Measurements from ENCODE around the gene PPP1R3A. TPM values are rescaled to one million over a fixed set of nuclear protein-coding genes. Genes with fewer than 3 reads are reported as not detected.

The PPP1R3A gene
- polyA plus RNA-seq, 1 donor from 2014 or later, result 1.6 TPM

DNA sequence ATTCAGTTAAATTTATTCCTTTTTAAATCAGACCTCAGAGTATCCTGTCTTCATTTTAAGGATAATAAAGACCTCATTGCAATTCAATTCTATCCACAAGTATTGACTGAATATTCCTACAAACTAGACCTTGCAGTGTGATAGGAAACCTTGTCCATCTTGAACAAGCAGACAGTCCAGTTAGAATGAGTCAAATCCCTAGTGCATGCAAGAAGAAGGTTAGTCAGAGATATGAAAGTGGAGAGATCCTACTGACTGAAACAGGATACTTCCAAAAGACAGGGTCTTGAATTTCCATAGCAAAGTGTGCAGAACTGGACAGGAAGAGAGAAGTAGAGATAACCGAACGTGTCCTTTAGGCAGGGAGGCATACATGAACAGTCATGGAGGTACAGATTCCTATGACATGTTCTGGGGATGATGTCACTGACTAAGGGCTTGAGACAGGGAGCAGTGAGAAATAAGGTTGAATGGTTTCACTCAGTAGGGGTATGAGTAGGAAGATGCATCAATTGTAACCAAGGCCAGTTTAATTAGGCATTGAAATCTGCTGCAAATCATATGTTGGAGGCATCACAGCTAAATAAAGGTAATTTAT lies 45.2 kb downstream of the PPP1R3A start:
- Histone ChIP-seq H3K9ac (ENCODE audit: low read length) (no peak overlapping the region), H3K4me3 (ENCODE audit: low read length) (no peak overlapping the region), H3K79me2 (replicated peaks; ENCODE audit: insufficient read depth, low read length) (no peaks in the 10 kb centered on the region), H3K4me2 (ENCODE audit: low read length) (no peak overlapping the region), H2AFZ (ENCODE audit: low read depth, low read length) (no peak overlapping the region), H3K27ac (ENCODE audit: low read length) (peak overlapping the region; percentile 12), H3F3A (ENCODE audit: insufficient read depth, low read length, poor library complexity, severe bottlenecking) (peaks cover 4% of the 10 kb centered on the region), H4K20me1 (ENCODE audit: insufficient read depth) (no peaks in the 10 kb centered on the region), H3K36me3 (ENCODE audit: insufficient read depth, low read length) (no peaks in the 10 kb centered on the region), H3K9me2 (ENCODE audit: insufficient read depth, low read length) (no peaks in the 10 kb centered on the region), H3K27me3 (ENCODE audit: insufficient read depth, low read depth, low read length) (no peaks in the 10 kb centered on the region), H3K9me3 (ENCODE audit: low read length) (no peaks in the 10 kb centered on the region)
- no peak for TF ChIP-seq TAF1 (IDR thresholded peaks at IDR 0.05; ENCODE audit: low read depth)
- TF ChIP-seq SMC3 (conservative IDR thresholded peaks at IDR 0.05; ENCODE audit: poor library complexity), result no peak
- TF ChIP-seq, protein P1, sequence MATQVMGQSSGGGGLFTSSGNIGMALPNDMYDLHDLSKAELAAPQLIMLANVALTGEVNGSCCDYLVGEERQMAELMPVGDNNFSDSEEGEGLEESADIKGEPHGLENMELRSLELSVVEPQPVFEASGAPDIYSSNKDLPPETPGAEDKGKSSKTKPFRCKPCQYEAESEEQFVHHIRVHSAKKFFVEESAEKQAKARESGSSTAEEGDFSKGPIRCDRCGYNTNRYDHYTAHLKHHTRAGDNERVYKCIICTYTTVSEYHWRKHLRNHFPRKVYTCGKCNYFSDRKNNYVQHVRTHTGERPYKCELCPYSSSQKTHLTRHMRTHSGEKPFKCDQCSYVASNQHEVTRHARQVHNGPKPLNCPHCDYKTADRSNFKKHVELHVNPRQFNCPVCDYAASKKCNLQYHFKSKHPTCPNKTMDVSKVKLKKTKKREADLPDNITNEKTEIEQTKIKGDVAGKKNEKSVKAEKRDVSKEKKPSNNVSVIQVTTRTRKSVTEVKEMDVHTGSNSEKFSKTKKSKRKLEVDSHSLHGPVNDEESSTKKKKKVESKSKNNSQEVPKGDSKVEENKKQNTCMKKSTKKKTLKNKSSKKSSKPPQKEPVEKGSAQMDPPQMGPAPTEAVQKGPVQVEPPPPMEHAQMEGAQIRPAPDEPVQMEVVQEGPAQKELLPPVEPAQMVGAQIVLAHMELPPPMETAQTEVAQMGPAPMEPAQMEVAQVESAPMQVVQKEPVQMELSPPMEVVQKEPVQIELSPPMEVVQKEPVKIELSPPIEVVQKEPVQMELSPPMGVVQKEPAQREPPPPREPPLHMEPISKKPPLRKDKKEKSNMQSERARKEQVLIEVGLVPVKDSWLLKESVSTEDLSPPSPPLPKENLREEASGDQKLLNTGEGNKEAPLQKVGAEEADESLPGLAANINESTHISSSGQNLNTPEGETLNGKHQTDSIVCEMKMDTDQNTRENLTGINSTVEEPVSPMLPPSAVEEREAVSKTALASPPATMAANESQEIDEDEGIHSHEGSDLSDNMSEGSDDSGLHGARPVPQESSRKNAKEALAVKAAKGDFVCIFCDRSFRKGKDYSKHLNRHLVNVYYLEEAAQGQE (IDR thresholded peaks at IDR 0.05; ENCODE audit: borderline replicate concordance), result no peak
- TF ChIP-seq EP300 (conservative IDR thresholded peaks at IDR 0.05; ENCODE audit: poor library complexity, severe bottlenecking), result no peak
- TF ChIP-seq MXI1 (conservative IDR thresholded peaks at IDR 0.05; ENCODE audit: poor library complexity, severe bottlenecking), result no peak
- no peak for TF ChIP-seq POLR2AphosphoS5 (IDR thresholded peaks at IDR 0.05)
- TF ChIP-seq RAD21 (conservative IDR thresholded peaks at IDR 0.05), result no peak
- TF ChIP-seq, protein P2, sequence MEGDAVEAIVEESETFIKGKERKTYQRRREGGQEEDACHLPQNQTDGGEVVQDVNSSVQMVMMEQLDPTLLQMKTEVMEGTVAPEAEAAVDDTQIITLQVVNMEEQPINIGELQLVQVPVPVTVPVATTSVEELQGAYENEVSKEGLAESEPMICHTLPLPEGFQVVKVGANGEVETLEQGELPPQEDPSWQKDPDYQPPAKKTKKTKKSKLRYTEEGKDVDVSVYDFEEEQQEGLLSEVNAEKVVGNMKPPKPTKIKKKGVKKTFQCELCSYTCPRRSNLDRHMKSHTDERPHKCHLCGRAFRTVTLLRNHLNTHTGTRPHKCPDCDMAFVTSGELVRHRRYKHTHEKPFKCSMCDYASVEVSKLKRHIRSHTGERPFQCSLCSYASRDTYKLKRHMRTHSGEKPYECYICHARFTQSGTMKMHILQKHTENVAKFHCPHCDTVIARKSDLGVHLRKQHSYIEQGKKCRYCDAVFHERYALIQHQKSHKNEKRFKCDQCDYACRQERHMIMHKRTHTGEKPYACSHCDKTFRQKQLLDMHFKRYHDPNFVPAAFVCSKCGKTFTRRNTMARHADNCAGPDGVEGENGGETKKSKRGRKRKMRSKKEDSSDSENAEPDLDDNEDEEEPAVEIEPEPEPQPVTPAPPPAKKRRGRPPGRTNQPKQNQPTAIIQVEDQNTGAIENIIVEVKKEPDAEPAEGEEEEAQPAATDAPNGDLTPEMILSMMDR (IDR thresholded peaks at IDR 0.05; ENCODE audit: poor library complexity, severe bottlenecking), result no peak
- no peak for TF ChIP-seq EZH2 (IDR thresholded peaks at IDR 0.05; ENCODE audit: borderline replicate concordance, insufficient read depth, low read length, poor library complexity, severe bottlenecking)

DNA sequence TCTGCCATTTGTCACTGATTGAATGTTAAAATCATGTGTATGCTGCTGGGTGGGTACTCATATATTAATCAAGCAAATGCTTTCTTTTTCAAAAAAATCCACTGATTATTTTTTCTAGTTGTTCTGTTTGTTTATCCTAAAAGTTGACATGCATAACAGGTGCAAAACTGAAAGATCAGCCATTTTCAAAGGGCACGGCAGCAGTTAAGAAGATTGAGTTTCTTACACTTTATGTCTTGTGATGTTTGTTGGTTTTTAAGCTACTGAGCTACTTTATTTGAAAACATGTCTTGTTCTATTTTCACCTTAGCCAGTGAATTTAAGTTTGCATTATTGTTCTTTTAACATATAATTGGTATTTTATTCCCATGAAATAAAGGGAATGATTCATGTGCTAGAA lies 45.8 kb downstream of the PPP1R3A start:
- Histone ChIP-seq H4K20me1 (ENCODE audit: insufficient read depth) (no peaks in the 10 kb centered on the region), H3K79me2 (replicated peaks; ENCODE audit: insufficient read depth, low read length) (no peaks in the 10 kb centered on the region), H2AFZ (ENCODE audit: low read depth, low read length) (no peak overlapping the region), H3K9ac (ENCODE audit: low read length) (no peak overlapping the region), H3K27me3 (ENCODE audit: insufficient read depth, low read depth, low read length) (no peaks in the 10 kb centered on the region), H3K4me3 (ENCODE audit: low read length) (no peak overlapping the region), H3K9me3 (ENCODE audit: low read length) (no peaks in the 10 kb centered on the region), H3K4me2 (ENCODE audit: low read length) (no peak overlapping the region), H3K27ac (ENCODE audit: low read length) (no peak overlapping the region), H3K36me3 (ENCODE audit: insufficient read depth, low read length) (no peaks in the 10 kb centered on the region), H3K9me2 (ENCODE audit: insufficient read depth, low read length) (no peaks in the 10 kb centered on the region), H3F3A (ENCODE audit: insufficient read depth, low read length, poor library complexity, severe bottlenecking) (peaks cover 2% of the 10 kb centered on the region)
- TF ChIP-seq EZH2 (IDR thresholded peaks at IDR 0.05; ENCODE audit: borderline replicate concordance, insufficient read depth, low read length, poor library complexity, severe bottlenecking) (no peak), RAD21 (conservative IDR thresholded peaks at IDR 0.05) (no peak), SMC3 (conservative IDR thresholded peaks at IDR 0.05; ENCODE audit: poor library complexity) (no peak), POLR2AphosphoS5 (IDR thresholded peaks at IDR 0.05) (no peak)
